Right ventricle myocardium superior (tissue), 1 donor: Measurements from ENCODE around the gene NME9. TPM values are rescaled to one million over a fixed set of nuclear protein-coding genes. Genes with fewer than 3 reads are reported as not detected.

ENCODE experiments used
- ATAC-seq: fragments of 200-7000 bp; cut with Tn5 transposase; one replicate; pipeline ENCODE4 v1.9.1; 2020; ENCODE audit warnings: mild to moderate bottlenecking; ENCODE audit not compliant: poor library complexity
- DNase-seq: peaks from one replicate; pipeline ENCODE4 v3.0.0-alpha.2; 2020
- intact Hi-C: fragments of 100-400 bp; cut with DNase I; formaldehyde crosslinking; loops from one replicate; pipeline ENCODE4 v1.11.2; 2022
- total RNA-seq: library from RNA; stranded (reverse); fragmentation: NEBNext Ultra II Directional; extraction: Animal tissue kit (Norgen Biotek cat#: 25700); gene quantifications from one replicate; pipeline ENCODE4 v1.2.1, GENCODE V29; 2021
- donor health status: DM: no; HTN: yes; CAD: no; lungs with severe emphysema.

The NME9 gene
- total RNA-seq, 1 donor from 2014 or later, result not detected

DNA sequence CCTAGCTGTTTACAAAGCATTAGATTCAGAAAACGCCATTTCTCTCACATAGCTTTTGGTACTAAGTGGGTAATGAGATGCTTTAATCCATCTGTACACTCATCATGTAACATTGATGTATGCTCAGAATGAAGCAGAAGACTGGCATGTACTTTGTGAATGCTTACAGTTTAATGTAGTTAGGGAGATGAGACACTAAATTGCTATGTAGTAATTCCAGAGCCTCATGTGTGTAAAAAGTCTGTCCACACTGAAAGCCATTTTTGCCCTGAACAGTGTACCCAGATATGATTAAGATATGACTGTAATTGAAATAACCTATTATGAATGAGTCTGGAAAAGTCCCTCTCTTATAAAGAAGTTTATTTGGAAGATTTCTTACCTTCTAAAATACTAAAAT, 76.0 kb downstream of the NME9 start:
- ATAC-seq, result no peak
- no peak for DNase-seq
- intact Hi-C loops, result no loop called here

Other genes starting within 250 kb of the NME9 start
- 4.1 TPM for gene DZIP1L, start 214.2 kb downstream of the NME9 start, total RNA-seq
- gene A4GNT, start 197.5 kb downstream of the NME9 start, total RNA-seq, result not detected
- 8.3 TPM for gene DBR1, start 154.9 kb downstream of the NME9 start, total RNA-seq
- 32.1 TPM for gene ARMC8, start 142.6 kb downstream of the NME9 start, total RNA-seq
- gene MRAS, start 18.7 kb upstream of the NME9 start, total RNA-seq, result 368 TPM
- gene ESYT3, start 104.8 kb upstream of the NME9 start, total RNA-seq, result 0.65 TPM